NCI-H82 treated with DMSO at 0.1 percent for 48 hours (cell line): Measurements from ENCODE around the gene FAM193B.
"Not testable (repeated sequence)": the region's sequence is repeated elsewhere in the genome, so short reads cannot be mapped to it uniquely, and the experiment has no call there.

Experiments used
- DNase-seq: peaks from one replicate; lab custom pipeline; 2025; ENCODE audit not compliant: unreplicated experiment; lab: John Stamatoyannopoulos, UW

Gene FAM193B

DNA sequence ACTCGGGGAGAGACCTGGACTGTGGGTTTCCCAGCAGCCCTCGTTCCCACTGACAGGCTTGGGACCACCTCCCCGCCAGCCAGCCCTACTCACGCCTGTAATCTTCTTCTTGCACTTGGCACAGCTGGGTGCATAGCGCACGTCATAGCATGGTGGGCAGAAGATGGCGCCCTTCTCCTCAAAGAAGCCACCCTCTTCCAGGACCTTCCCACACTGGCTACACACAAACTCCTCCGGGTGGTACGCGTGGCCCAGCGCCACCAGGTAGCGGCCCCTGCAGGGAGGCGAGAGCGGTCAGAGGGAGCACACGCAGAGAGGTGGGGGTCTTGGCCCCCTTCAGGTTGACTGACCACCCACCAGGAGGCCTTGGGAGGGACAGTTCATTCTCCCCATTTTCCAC, 66.4 kb downstream of the FAM193B start:
- no peak for DNase-seq

DNA sequence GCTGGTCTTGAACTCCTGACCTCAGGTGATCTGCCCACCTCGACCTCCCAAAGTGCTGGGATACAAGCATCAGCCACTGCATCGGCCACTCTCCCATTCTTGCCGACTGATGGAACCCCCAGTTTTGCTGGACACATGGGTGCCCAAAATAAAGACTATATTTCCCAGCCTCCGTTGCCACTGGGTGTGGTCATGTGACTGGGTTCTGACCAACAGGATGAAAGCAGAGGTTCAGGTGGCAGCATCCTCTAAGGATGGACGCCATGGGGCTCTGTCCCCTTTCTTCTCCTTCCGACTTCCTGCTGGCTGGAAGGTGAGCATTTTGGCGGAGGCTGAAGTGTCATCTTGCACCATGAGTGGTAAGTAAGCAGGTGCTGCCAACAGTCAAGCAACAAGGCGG, 67.2 kb downstream of the FAM193B start:
- no peak for DNase-seq

DNA sequence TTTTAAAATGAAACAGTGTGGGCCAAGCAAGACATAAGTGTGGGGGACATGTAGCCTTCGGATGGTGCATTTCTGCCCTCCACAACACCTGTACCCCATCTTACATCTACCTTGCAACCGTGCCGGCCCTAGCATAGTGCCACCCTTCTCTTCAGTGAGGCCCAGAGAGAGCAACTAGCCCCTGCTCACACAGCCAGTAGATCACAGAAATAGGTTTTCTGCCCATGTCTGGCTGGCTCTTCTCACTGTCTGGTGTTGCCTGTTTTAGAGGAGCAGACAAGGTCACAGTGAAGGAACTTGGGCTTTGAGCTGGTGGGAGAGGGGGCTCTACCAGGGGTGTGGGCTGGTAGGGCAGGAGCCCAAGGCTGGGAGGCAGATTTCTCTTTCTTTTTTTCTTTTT, 68.1 kb downstream of the FAM193B start:
- DNase-seq = no peak

DNA sequence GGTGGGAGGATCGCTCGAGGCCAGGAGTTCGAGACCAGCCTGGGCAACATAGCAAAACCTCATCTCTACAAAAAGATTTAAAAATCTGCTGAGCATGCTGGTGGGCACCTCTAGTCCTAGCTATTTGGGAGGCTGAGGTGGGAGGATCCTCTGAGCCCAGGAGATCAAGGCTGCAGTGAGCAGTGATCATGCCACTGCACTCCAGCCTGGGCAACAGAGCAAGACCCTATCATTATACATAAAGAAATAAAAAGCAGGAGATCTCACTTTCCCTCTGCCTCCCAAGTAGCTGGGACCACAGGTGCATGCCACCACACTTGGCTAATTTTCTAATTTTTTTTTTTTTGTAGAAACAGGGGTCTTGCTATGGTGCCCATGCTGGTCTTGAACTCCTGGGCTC, 68.6 kb downstream of the FAM193B start:
- not testable (repeated sequence) for DNase-seq

DNA sequence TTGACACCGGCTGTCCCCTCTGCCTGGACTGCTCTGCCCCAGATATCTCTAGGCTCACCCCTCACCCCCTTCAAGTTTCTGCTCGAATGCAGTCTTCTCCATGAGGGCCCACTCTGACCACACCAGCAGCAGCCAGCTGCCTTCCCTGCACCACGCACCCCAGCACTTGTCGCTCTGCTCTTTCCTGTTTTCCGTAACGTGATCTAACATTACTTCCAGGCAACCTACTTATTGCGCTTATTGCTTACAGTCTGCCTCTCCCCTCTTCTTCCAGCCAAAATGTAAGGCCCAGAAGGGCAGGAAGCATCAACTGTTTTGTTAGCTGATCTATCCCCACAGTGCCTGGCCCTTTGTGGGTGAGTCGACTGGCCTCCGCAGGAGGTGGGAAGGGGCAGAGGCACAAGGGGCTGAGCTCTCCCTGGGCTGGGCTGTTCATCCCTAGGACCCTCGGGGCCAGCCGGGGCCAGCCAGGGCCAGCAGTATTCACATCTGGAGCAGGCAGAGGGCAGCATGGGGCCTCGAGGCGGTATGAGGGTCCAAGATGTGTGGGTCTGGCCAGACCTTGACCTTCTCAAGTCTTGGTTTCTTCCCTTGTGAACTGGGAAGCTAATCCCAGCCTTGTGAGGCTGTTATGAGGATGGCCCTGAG, 69.3 kb downstream of the FAM193B start:
- DNase-seq = no peak

DNA sequence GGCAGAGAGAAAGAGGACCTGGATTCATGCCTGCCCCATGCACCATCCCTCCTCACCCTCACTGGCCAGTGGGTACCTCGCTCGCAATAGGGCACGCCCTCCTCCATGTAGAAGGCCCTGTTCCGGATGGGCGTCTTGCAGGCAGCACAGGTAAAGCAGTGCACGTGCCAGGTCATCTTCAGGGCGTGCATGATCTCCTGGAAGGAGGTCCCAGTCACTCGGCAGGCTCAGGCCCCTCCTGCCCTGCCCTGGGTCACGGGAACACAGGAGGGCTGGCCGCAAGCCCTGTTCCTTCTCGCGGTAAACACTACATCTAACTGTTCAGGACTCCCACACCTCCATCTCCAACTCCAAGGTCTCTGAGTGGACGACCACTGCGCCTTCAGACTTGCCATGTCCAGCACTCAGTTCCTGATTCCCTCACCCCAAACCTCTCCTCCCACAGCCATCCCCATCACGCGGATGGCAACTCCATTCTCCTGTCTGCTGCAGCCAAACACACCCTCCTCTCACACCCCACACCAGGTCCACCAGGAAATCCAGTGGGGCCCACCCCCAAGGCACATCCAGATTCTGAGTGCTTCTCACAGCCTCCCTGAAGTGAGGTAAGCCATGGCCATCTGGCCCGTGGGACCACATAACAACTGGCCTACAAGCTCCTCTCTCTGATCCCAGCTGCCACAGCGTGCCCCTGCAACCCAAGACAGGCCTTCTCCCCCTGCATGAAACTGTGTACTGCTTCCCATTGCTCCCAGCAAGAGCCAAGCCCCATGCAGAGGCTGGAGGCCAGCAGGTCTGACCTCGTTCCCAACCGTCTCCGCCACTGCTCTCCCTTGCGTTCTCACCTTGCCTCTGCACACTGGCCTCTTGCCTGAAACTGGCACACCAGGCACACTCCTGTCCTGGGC, 70.1 kb downstream of the FAM193B start:
- no peak for DNase-seq

DNA sequence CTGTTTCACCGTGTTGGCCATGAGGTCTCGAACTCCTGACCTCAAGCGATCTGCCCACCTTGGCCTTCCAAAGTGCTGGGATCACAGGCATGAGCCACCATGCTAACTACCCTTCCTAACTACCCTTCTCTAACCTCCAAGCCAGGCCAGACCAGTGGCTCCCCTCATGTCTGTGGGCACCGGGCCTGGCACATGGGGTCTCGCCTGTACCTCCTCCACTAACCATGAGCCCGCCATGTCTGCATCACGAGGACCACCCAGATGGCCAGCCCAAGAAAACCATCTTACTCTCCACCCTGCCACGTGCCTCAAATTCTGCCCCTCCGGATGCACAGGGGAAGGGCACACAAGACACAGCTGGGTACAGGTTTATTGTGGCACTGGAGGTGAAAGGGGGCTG, 71.3 kb downstream of the FAM193B start:
- no peak for DNase-seq

DNA sequence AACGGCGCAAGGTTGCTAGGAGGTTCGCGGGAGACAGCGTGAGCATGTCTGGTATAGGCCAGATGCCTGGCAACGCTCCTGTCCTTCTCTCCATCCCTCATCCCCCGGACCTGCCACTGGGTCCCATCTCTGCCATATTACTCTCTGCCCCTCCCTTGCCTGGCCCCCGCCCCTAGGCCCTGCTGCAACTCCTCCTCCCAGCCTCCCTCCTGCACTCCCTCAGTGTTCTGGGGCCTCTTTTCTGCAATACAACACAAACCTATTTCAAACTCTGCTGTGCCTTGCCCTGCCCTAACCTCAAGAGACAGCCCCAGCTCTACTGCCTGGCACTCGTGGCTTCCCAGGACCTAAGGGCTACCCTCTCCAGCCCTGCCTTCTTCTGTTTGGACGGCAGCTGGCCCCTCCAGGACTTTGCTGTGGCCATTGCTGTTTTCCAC, 72.0 kb downstream of the FAM193B start:
- no peak for DNase-seq

DNA sequence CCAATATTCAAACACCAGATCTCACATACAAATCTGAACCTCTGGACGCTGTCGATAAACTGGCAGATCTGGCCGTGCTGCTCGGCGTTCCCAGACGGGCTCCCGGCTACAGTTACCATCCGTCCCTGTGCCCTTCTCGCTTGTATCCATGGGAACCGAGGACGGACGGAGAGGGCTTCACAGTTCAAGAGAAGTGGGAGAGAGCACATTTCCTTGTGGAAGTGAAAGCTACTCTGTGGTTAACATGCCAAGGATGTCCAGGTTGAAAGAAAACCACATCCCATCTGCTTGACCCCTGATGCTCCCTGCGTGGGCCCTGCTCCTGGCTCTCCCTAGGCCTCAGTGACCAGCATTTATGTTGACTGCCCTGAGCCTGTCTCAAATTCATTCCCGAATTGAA, 74.6 kb downstream of the FAM193B start:
- DNase-seq = no peak

DNA sequence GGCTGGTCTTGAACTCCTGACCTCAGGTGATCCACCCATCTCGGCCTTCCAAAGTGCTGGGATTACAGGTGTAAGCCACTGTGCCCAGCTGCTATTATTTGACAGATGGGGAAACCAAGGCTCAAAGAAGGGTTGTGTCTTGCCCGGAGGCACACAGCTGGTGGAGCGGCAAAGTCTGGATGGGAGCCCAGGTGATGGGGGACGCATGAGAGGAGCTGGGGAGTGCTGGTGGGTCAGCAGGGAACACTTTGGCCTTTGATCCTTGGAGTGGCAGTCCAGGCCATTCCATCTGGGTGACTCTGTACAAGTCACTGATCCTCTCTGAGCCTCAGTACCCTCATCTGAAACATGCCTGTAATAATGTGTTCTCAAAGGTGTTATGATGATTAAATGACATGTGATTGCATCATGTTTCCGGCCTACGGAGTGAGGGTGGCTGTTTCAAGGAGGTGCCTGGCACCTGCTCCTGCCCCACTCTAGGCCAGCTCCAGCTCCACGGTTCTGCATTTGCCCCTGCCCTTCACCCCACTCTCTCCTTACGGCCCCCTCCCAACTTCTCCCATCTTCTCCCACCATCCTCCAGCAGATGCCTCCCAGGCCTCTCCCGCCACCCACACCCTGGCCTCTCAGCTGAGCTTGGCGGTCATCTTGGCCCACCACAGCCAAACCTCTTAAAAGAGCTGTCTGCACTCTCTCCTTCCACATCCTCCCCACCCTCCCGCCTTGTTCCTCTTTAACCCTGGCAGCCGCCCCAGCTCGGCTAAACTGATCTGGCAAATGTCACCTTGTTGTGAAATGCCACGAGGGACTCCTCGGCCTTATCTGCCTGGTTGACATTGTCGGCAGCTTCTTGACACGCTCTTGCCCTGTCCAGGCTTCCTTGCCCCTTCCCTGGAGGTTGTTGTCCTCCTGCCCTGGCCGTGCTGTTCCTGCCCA, 75.4 kb downstream of the FAM193B start:
- no peak for DNase-seq

DNA sequence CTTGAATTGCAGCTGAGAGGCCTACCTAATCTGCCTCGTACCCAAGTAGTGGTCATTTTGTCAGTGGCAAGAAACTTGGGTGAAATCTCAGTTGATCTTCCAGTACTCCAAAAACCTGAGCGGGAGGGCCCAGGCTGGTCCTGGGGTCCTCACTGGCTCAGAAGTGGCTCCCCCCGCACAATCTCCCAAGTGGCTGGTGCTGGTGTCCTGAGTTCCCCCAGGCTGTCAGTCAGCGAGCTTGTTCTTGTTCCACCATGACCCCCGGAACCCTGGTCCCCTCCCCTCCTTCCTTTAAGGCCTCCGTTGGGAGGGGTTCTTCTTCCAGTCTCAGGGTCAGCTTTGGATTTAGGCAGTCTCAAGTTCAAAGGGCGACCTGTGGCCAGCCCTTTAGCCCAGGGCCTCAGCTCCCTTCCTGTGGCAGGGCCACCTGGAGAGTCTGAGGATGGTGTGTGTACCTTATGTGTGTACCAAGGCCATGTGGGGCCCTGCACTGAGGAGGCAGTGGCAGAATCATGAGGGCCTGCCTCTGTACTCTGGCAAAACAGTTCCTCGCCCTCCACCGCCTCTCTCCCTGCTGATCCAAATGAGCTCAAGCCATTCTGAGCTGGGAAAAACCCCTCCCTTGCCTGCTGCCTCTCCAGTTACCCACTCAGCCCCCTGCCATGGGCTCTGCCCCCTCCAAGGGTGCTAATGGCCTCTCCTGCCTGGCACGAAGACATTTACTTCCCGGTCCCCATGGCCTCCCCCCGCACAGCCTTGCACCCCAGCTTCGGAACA, 76.5 kb downstream of the FAM193B start:
- no peak for DNase-seq

DNA sequence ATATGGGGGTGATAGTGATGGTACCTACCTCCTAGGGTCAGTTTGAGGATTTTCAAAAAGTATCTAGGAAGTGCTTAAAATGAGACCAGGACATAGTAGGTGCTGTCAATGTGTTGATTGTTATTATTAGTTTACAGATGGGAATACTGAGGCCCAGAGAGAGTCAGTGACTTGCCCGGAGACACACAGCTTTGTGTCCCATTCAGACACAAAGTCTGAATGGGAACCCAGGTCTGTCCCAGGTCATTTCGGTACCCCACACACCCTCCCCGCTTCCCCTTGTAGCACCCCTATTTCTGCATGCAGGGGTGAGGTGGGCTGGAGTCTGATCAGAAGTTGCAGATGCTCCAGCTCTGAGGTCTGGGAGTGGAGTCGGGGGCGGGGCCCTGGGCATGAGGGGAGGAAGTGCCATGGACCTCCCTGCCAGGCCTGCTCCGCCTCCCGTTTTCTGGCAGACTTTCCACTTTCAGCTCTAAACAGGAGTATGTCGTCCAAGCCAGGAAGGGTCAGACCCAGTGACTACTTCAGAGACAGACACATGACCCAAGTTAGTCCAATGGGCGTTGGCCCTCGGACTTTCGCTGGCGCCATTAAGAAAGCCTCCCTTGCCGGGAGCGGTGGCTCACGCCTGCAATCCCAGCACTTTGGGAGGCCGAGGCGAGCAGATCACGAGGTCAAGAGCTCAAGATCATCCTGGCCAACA, 77.7 kb downstream of the FAM193B start:
- DNase-seq = no peak

DNA sequence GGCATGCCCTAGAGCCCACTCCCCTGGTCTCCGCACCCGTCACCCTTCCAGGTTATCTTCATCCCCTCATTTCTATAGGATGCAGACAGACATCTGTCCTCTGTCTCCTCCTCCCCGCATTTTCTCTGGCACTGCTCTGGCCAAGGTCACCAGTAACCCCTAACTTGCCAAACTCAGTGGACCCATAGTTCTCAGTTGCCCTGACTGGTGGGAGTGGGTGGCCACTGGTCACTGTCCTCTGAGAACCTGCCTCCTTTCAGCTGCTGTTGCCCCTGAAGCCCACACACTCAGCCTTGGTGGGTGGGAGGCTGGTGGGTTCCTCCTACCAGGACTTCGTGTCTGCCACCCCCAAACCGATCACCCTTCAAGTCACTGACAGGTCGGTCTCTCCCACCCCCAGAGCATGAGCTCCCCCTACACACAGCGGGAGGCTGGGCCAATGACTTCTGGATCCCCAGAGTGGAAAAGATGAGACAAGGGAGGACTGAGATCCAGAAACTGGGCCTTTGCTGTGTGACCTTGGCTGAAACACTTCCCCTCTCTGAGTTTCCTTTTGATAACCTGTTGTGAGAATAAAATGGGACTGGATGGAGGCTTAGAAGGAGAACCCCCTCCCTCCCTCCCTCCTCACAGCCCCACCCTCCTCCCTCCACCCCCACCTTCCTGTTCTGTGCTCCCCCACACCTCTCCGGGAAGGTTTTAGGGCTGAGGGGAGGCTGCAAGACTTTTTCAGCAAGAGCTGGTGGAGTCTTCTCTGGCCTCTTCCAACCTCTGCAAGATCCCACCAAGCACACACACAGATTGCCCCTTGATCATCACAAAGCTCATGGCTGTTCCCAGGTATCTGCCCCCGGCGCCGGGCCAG, 78.6 kb downstream of the FAM193B start:
- no peak for DNase-seq

DNA sequence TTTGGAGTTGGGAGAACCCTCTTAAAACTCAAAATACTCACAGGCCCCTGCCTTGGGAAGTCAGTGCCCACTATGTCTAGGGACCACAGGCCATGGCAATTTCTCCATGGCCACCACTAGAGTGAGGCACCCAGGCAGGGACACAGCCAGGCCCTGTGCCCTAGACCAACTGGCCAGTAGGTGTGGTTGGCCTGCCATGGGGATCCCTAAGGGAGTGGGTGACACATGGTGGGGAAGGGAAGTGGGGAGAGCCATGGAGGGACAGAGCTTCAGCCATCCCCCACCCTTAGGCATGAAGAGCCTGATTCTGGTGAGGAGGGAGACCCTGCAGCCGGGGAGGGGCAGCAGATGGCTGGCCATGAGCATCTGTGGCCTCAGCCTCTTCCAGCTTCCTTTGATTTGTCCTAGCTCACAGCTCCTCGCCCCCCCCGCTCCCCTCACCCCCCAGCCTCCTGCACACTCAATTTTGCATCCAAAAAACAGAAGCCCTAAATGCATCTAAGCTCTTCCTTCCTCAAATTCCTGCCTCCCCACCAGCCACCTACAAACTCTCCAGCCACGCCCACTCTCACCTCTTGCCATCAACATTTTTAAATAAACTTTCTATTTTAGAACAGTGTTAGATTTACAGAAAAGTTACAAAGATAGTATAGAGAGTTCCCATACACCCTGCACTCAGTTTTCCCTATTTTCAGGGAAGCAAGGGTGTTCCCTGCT, 79.4 kb downstream of the FAM193B start:
- peak; percentile 7 for DNase-seq

DNA sequence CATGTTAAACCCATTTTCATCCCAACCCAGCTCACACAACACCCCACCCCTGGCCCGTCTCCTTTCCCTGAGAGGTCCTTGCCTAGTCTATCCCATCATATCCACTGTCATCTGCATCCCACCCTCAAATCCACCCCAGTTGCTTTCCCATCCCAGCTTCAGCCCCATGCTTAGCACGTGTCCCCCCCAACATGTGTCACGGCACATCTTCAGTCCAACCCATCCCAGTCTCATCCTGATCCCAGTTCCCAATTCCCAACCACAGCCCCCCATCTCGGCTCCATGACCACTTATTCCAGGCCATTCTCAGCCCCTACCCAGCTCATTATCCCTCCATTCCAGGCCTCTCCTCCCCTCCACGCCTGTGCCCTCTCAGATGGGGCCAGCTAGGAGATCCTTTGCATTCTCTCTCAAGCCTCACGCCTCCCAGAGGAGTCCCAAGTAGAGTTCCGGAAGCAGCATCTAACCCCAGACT, 80.3 kb downstream of the FAM193B start:
- DNase-seq = no peak

DNA sequence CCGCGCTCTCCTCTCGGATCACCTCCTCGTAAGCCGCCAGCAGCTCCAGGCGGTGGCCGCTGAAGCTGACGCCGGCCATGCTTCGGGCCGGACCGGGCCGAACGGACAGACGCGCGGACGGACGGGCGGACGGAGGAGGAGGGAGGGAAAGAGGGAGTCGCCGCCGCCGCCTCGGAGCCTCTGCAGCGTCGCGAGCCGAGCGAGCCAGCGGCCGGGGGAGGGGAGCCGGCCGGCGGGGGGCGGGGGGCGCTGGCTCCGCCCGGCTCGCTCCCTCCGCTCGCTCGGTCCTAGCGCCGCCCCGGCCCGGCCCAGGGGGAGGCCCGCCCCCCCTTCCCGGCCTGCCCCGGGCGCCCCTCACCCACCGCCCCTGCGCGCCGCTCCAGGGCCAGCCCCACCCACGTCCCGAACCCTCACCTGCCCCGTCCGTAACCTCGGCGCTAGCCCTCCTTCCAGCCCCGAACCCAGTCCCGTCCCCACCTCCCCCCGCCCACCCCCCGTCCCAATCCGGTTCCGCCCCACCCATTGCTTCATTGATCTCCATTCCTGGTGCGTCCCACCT, 80.8 kb downstream of the FAM193B start, which contains the start of gene DBN1:
TSS of gene DBN1 (minus strand) at position 192 of the 559 bp plus-strand sequence. CDS start at position 79, 113 bp downstream.
- peak; percentile 23 for DNase-seq
